OCI-LY1 (cell line): ENCODE data around the gene AGER.

Experiments used
- CTCF ChIP-seq: fragments of 200-600 bp; sonication (generic), shearing (Covaris generic); IDR thresholded peaks from 2 replicates; pipeline ENCODE4 v1.5.1; 2017; ENCODE audit warnings: mild to moderate bottlenecking, antibody characterized with exemption, low read length, moderate library complexity, mixed read lengths
- EZH2 ChIP-seq: fragments of 200-600 bp; sonication (generic), shearing (Covaris generic); IDR thresholded peaks from 2 replicates; pipeline ENCODE4 v1.8.0; 2017; ENCODE audit warnings: borderline replicate concordance, mixed run types, mild to moderate bottlenecking, antibody characterized with exemption, low read length, moderate library complexity, mixed read lengths

DNA sequence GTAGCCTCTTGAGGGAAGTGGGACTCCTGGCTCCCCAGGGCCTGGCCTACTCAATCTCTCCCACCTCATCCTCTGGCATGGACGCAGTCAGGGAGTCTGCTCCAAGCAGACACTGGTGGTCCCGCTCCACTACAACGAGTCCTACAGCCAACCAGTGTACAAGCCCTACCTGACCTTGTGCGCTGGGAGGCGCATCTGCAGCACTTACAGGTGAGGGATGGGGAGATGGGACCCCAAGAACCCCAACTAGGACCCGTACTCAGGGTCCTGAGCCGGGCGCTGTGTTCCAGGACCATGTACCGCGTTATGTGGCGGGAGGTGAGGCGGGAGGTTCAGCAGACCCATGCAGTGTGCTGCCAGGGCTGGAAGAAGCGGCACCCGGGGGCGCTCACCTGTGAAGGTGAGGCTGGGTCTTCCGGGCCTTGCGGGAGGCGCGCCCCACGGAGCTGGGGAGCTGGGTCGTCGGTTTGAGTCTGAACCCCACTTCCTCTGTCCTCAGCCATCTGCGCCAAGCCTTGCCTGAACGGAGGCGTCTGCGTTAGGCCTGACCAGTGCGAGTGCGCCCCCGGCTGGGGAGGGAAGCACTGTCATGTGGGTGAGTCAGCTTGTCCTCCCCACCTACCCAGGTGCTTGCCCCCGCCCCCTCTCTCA is 17.5 kb downstream of the AGER start:
- TF ChIP-seq CTCF (peak; percentile 78), EZH2 (no peak)
